Upper lobe of left lung (tissue), 4 donors: ENCODE data around the gene PRAME.

Experiments used
- CTCF ChIP-seq, 6 experiments: fragments of 450-650 bp in 4 of 6; fragments of 200-600 bp in 2 of 6; sonication (generic) in 2 of 6; IDR thresholded peaks; one replicate each; pipeline ENCODE4 v1.5.1; 2016 to 2019; ENCODE audit warnings: antibody characterized with exemption in 6 of 6
- EP300 ChIP-seq, 4 donors: sonication (generic); formaldehyde crosslinking; IDR thresholded peaks; one replicate each; pipeline ENCODE4 v1.5.1; 2017; ENCODE audit warnings: antibody characterized with exemption in 4 of 4, control low read depth in 2 of 4
- POLR2A ChIP-seq, 4 donors: fragments of 450-650 bp; IDR thresholded peaks; one replicate each; pipeline ENCODE4 v1.5.1; 2016 to 2017; ENCODE audit warnings: antibody characterized with exemption in 4 of 4, mild to moderate bottlenecking in 2 of 4
- POLR2AphosphoS5 ChIP-seq, 2 donors: sonication (generic); formaldehyde crosslinking; IDR thresholded peaks; one replicate each; pipeline ENCODE4 v1.5.1; 2017; ENCODE audit warnings: antibody characterized with exemption in 2 of 2

- no peak for TF ChIP-seq POLR2AphosphoS5 (IDR thresholded peaks at IDR 0.05)
- TF ChIP-seq CTCF (IDR thresholded peaks at IDR 0.05), result no peak
- TF ChIP-seq POLR2A (IDR thresholded peaks at IDR 0.05), result no peak
- no peak for TF ChIP-seq EP300 (IDR thresholded peaks at IDR 0.05)
Observed at GRCh38 chr22:22579869-22580604, 21.0 kb upstream of the PRAME start.
